IPS-18c (cell line): ENCODE measurements around the gene ALOXE3.
"Not testable (repeated sequence)": the region's sequence is repeated elsewhere in the genome, so short reads cannot be mapped to it uniquely, and the experiment has no call there.

Source experiments
- H3K4me3 ChIP-seq: 2 replicates; pipeline ENCODE4 v1.7.0; 2013; ENCODE audit warnings: low read depth, mild to moderate bottlenecking, low read length, moderate library complexity; ENCODE audit not compliant: insufficient read depth
- H3K9me3 ChIP-seq: one replicate; pipeline ENCODE4 v1.6.1; 2013; ENCODE audit warnings: mild to moderate bottlenecking, low read length, moderate library complexity; ENCODE audit not compliant: control insufficient read depth, insufficient read depth

The ALOXE3 gene

GRCh38 chr17:8072729-8073461 lies 45.4 kb downstream of the ALOXE3 start:
- H3K9me3 ChIP-seq: no peaks in the 10 kb centered on the region
- H3K4me3 ChIP-seq: peak overlapping the region; percentile 42

- H3K9me3 ChIP-seq: no peaks in the 10 kb centered on the region
- peak overlapping the region; percentile 42; the same call in 1 of the 2 replicates for H3K4me3 ChIP-seq
Measured at GRCh38 chr17:8072341-8072728, 46.0 kb downstream of the ALOXE3 start.

DNA sequence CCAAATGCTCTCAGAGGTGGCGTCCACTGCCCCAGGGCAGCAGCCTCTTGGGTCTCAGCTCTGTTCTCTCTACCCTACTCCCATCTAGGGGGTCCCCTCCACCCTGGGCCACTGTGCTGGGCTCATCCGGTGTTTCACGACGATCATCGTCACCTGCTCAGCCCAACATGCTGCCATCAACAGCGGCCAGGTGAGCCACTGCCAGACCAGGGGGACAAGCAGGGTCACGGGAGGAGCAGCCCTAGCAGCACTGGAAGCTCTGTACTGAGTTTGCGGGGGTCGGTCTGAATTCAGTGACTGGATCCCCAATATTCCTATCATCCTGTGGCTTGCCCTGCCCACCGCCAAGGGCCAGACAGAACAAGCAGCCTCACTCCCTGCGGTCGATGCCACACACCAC lies 46.8 kb downstream of the ALOXE3 start:
- Histone ChIP-seq H3K4me3 (no peak overlapping the region), H3K9me3 (no peaks in the 10 kb centered on the region)

- Histone ChIP-seq H3K4me3 (no peak overlapping the region), H3K9me3 (no peaks in the 10 kb centered on the region)
Measured at GRCh38 chr17:8069587-8069860, 48.8 kb downstream of the ALOXE3 start.

GRCh38 chr17:8068736-8069586 lies 49.4 kb downstream of the ALOXE3 start:
- Histone ChIP-seq H3K4me3 (no peak overlapping the region), H3K9me3 (no peaks in the 10 kb centered on the region)

GRCh38 chr17:8067806-8068205 lies 50.5 kb downstream of the ALOXE3 start:
- no peaks in the 10 kb centered on the region for H3K9me3 ChIP-seq
- no peak overlapping the region for H3K4me3 ChIP-seq

DNA sequence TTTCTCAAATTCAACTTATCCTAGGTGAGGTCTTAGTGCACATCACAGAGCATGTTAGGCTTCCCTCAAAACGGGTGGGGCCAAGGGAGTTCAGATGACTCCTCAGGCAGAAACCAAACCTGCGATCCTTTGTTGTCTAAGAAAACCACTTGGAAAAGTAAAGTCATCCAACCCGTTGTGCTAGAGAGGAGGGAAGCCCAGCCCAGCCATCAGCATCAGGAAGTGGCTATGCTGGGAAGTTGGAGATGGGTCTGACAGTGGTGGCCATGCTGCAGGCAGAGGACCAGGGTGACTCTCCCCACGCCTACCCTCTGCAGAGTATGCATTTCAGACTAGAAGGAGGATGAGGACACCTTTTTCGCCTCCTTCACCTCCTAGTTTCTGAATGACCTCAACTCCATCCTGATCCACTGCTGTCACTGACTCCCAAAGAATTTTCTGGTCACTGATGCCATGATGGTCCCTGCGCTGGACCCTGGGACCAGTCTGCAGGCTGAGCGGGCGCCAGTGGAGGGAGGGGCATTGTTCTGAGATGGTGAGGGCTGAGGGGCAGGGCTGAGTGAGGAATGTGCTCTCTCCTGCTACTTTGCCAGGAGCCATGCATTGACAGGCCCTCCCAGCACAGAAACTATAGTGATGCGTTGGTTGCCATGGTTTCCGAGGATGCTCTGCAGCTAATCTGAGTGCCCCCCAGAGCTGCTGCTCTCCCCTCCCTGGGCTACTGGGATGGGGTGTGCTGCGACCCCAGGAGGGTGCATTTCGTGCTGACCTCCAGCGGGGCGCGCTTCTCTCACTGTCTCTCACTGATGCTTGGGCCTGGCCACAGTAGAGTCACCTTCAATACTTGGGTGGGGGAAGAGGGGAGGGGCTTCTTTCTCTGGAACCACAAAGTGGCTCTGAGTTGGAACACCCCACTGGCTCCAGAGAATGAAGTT lies 51.2 kb downstream of the ALOXE3 start:
- H3K9me3 ChIP-seq: no peaks in the 10 kb centered on the region
- no peak overlapping the region for H3K4me3 ChIP-seq

DNA sequence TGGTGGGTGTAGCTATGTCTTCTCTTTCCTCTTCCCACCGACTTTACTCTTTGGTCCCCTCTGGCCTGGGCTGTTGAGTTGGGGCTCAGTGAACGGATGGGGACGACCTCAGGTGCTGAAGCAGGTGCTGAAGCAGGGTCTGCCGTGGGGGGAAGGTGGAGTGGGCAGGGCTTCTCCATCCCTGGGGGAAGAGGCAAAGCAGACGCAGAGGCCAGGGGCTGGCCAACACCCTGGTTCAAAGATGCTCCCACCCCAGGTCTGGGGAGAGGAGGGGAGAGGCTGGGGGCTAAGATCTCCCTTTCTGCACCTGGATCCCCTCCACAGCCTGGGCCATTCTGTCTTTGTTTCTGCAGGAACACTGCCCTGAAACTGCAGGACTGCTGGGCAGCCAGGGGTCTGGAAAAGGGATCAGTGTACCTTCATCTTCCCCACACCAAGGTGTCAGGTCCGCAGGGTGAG lies 53.7 kb downstream of the ALOXE3 start:
- H3K4me3 ChIP-seq: no peak overlapping the region

DNA sequence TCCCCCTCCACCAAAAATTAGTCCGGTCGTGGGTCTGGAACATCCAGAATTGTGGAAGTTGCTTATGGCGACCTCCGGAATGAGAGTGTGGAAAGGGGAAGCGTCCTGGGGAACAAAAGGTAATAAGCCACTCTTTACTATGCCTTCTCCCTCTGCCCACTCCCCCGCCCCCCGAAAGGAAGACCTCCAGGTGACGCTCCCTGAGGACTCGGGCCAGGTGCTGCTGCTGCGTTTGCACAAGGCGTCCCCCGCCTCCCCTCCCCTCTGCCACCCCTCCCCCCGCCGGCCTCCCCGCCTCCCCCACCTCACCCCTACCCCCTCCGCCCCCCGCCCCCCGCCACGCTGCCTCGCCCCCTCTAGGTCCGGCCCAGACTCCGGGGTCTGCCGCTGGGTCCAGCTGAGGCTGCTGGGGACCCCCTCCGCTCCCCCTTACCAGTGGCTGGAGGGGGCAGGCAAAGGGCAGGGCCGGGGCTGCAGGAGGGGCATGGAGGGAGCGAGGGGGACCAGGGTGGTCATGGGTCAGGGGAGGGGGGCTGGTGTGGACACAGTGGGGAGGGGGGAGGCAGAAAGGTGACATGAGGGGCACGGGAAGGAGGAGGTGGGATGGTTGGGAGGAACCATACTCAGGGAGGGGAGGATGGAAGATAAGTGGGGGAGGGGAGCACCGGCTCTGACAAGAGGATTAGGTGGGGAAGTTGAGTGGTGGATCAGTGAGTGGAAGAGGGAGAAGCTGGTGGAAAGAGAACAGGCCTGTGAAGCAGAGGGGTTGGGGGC lies 54.4 kb downstream of the ALOXE3 start:
- no peaks in the 10 kb centered on the region for H3K9me3 ChIP-seq
- peak overlapping the region; percentile 24; the same call in 1 of the 2 replicates for H3K4me3 ChIP-seq

More for the DNA sequence above, 53.7 kb downstream of the ALOXE3 start:
- H3K9me3 ChIP-seq: no peaks in the 10 kb centered on the region

DNA sequence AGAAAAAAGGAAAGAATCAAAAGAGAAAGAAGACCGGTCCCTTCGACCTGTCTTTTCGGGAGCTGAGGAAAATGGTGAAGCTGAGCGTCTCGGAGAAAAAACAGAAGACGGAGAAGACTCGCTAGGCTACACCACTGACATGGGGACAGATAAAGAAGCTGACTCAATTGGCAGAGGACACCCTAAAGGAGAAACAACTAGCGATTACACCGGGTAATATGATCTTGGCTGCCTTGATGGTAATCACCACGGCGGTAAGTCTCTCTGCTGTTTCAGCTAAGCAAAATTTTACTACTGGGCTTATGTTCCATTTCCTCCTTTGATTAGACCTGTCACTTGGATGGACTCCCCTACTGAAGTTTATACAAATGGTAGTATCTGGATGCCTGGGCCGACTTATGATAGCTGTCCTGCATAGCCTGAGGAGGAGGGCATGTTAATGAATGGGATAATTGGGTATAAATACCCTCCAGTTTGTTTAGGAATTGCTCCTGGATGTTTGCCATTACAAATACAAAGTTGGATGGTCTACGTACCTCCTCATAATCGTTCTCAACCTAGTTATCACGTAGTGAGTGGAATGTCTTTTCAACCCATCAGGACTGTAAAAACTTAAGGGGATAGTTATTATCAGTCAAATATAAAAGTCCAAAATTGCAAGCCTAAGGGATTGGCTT lies 55.4 kb downstream of the ALOXE3 start:
- Histone ChIP-seq H3K4me3 (peak overlapping the region; percentile 34), H3K9me3 (no peaks in the 10 kb centered on the region)

DNA sequence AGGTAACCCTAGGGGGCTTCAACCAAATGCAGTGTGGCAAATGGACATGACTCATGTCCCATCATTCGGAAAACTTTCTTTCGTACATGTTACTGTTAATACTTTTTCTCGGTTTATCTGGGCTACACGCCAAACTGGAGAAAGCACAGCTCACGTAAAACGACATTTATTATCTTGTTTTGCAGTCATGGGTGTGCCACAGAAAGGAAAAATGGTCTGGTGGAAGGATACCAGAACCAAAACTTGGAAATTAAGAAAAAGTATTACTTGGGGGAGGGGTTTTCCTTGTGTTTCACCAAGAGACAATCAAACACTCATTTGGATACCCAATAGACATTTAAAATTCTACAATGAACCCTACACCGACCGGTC lies 55.9 kb downstream of the ALOXE3 start:
- H3K4me3 ChIP-seq: peak overlapping the region; percentile 34
- no peaks in the 10 kb centered on the region for H3K9me3 ChIP-seq

DNA sequence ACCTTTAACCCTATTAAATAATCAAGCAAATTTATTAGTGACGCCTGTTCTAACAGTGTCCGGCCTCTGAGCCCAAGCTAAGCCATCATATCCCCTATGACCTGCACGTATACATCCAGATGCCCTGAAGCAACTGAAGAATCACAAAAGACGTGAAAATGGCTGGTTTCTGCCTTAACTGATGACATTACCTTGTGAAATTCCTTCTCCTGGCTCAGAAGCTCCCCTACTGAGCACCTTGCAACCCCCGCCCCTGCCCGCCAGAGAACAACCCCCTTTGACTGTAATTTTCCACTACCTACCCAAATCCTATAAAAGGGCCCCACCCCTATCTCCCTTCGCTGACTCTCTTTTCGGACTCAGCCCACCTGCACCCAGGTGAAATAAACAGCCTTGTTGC lies 56.5 kb downstream of the ALOXE3 start:
- not testable (repeated sequence) for H3K4me3 ChIP-seq, H3K9me3 ChIP-seq

- Histone ChIP-seq H3K9me3 (no peaks in the 10 kb centered on the region), H3K4me3 (no peak overlapping the region)
Measured at GRCh38 chr17:8060274-8060673, 58.0 kb downstream of the ALOXE3 start.

DNA sequence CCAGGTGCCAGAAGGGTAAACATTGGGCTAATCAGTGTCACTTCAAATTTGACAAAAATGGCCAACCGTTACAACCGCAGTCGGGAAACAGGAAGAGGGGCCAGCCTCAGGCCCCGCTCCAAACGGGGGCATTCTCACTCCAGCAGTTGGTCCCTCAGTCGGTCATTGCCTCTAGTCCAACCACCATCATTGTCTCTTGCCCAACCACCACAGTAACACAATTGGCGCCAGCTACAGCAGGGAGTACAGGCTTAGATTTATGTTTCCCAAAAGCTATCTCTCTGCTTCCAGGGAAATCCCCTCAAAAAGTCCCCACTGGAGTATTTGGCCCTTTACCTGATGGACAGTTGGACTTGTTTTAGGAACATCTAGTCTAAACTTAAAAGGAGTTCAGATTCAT lies 59.2 kb downstream of the ALOXE3 start:
- Histone ChIP-seq H3K9me3 (no peaks in the 10 kb centered on the region), H3K4me3 (no peak overlapping the region)

DNA sequence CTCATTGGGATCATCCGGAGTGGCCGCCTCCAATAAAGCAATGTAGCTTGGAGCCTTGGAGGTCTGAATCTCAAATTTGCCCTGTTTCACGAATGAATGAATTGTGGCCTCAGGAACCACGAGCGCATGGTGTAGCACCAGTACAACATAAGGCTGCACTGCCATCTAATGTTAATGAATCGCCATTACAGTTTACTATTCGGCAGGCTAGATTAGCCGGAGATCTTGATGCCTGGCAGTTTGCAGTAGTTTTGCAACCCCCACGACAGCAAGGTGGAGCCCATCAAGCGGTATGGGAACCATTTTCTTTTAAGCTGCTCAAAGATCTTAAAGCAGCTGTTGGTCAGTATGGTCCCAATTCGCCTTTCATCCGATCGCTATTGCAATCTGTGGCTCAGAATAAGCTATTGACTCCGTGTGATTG lies 60.6 kb downstream of the ALOXE3 start:
- H3K4me3 ChIP-seq: peak overlapping the region; percentile 15; the same call in 1 of the 2 replicates
- H3K9me3 ChIP-seq: no peaks in the 10 kb centered on the region

GRCh38 chr17:8056976-8057625 lies 61.2 kb downstream of the ALOXE3 start:
- Histone ChIP-seq H3K9me3 (no peaks in the 10 kb centered on the region), H3K4me3 (no peak overlapping the region)
